Activated CD8-positive, alpha-beta memory T cell treated with anti-CD3 and anti-CD28 coated beads for 1 hour (primary cell): ENCODE data around the gene CHMP6.

Source experiments
- DNase-seq, 2 donors: peaks; one replicate each; pipeline ENCODE4 v3.0.0-alpha.2; 2020; ENCODE audit warnings: low read depth in 1 of 2; ENCODE audit errors: extremely low read depth in 1 of 2

CHMP6 gene

DNA sequence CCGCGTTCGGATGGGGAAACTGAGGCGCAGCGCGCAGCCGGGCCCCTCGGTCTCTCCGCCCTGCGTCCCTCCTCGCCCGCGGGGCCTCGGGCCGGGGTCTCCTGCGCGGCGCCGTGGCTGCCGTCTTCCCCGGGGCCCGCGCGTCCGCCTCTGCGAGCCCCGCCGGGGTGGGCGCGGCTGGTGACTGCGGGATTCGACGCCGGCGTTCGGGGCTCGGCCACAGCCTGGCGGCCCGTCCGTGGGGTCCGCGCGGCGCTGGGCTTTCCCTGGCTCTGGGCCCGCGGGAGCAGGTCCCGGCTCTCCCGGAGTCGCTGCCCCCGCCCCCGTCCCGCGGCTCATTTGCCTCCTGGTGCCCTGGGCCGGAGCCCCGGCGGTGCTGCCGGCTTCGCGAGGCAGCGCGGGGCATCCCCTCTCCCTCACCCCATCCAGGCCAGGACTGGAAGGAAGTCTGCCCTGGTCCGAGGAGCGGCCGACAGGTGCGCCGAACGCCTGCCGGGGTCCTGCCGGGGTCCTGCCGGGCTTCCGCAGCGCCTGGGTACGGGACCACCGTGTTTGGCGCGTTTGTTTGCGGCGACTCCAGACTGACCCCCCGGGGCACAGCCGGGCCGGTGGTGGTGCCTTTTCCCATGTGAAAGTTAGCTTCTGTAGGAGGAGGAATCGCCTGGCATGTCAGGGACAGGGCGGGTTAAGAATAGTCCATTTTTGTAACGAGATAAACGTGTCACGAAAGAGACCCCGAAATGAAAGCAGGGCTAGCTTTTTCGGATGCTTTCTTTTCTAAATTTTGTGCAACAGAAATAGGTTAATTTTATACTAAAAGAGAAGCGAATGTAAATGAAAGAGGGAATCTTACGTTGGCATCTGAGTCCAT is 671 bp downstream of the CHMP6 start:
- no peak for DNase-seq

DNA sequence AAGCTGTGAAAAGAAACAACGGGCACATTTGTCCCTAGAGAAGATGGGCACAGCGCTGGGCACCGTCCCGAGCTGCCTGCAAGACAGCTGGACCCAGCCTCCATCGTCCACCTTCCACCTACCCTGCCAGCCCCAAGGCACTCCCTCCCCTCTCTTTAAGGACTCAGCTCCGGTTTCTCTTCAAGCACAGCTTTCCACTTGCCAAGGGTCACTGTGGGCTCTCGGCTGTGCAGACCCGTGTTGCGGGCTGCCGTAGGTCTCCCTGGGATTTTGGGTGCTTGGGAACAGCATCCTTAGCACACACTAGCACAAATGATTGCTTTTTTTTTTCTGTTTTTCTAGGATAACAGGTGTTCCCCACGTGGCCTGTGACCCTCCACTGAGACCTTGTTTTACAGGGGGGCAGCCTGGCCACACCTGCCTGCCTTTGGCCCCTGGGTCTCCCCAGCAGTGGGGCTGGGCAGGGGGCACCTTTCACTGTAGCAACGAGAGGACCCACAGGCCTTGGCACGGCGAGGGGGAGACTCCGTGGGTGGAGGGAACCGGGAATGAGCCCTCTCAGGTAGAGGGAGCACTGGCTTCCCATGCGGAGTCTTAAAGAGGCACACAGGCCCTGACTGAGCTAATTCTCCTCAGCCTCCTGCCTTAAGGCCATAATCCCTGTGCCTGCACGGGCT is 1.4 kb downstream of the CHMP6 start:
- no peak for DNase-seq

- no peak for DNase-seq
These were observed 3.5 kb downstream of the CHMP6 start for GRCh38 chr17:80995131-80995530.

GRCh38 chr17:80996422-80997305 is 5.0 kb downstream of the CHMP6 start:
- no peak for DNase-seq

GRCh38 chr17:80997424-80998117 is 5.9 kb downstream of the CHMP6 start:
- DNase-seq, result no peak

- no peak for DNase-seq
These were observed 6.6 kb downstream of the CHMP6 start for GRCh38 chr17:80998118-80998747.

DNA sequence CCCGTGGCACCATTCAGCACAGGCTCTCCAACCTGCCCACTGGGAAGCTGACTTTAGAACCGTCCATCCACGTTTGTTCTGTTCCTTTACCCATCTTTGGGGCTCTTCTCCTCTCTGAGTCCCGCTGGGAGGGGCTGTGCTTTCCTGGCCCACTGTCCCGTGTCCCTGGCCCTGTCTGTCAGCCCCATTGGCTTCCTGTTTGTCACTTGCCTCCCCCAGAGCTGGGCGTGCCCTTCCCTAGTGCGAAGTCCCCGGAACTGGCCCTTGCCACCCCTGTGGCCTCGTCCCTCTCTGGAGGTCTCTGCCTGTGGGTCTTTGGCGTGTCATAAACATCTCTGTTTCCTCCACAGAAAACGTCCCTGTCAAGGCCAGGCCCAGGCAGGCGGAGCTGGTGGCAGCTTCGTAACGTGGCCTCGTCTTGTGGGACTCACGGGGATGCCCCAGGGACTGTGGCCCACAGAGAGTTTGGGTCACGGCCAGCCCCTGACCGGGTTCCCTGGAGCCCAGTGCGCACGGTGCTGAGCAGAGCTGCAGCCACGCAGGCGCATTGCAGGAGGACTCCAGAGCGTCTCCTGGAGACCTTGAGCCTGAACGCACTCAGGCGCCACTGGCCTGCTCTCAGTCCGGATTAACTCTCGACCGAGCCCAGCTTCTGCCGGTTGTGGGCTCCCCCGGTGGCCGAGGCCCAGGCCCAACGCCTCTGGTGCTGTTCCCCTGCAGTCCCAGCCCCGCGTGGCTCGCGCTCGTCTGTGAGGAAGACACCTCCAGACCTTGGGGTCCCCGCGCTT is 7.3 kb downstream of the CHMP6 start:
- no peak for DNase-seq

- DNase-seq, result no peak
These were observed 8.1 kb downstream of the CHMP6 start for GRCh38 chr17:80999536-81000333.

DNA sequence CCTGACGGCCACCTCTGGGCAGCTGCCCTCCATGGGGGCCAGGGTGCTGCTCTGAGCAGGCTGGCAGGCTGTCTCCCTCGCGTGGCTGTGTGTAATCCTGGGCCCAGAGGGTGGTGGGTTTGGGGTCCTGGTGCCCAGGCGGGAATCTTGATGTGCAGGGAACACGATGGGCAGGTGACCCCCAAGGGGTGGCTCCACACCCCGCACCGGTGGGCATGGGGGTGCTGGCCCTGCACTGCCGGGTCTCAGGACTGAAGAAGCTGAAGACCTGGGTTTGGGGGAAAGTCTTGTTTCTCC is 8.6 kb downstream of the CHMP6 start:
- no peak for DNase-seq

DNA sequence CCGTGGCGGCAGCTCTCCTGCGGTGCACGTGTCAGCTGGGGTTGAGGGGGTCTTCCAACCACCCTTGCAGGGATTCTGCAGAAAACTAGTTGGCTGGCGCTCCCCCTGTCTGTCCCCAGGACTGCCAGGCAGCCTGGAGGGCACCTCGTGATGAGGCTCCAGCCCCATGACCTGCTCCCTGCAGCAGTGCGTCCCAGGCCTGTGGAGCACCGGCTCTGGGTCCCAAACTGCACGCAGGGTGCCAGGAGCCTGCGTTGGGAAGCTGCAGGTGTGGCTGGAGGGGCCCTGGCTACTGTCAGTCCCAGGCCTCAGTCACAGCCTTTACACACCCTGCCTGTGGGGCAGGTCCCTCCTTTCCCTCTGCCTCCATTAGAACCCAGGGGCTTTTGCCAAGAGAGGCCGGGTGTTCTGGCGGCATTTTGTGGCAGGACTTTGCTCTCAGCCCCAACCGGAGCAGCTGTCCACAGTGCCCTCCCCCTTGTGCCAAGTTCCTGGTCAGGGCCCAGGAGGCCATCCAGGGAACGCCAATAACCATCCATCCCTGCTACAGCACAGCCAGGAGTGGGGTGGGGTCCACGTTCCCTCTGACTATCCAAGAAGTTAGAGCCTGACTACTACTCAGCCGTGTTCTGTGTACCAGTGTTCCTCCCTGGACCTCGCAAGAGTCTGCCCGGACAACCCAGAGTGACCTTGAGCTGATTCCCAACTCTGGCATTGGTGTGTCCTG is 9.2 kb downstream of the CHMP6 start:
- DNase-seq, result no peak

GRCh38 chr17:81002013-81002384 is 10.4 kb downstream of the CHMP6 start:
- no peak for DNase-seq

GRCh38 chr17:81002409-81003361 is 11.0 kb downstream of the CHMP6 start:
- DNase-seq, result no peak

DNA sequence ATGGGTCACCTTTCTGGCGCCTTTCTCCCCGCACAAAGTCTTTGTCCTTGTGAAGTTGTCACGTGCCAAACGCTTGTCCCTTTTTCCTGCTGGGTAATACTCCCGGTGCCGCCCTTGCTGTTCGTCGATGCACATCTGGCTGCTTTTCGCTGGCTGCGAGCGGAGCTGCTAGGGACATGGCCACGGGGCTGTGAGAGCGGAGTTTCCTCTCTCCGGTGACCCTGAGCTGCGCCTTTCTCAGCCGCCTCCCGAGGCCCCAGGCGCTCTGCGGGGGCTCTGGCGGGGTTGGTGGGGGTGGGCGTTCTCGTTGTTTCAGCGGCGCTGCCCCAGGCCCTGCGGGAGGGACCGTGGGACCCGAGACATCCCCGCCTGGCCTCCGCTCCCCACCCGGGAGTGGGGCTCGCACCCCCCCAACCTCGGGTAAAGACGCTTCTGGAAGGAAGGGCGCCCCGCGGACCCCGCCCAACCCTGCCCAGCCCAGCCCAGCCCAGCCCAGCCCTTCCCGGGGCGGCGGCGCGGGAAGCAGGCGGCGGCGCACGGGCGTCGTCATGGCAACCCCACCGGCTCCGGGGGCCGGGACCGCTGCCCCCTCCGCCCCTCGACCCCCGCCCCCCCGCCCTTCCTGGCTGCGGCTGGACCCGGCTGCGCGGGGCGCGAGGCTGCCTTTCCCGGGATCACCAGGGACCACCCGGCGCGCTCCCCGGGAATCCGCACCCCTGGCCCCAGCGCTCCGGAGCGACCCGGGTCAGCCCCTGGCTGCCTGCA is 12.3 kb downstream of the CHMP6 start:
- DNase-seq, result no peak

- DNase-seq, result no peak
These were observed 15.2 kb downstream of the CHMP6 start for GRCh38 chr17:81006891-81007290.

GRCh38 chr17:81008140-81008539 is 16.5 kb downstream of the CHMP6 start:
- DNase-seq, result no peak

DNA sequence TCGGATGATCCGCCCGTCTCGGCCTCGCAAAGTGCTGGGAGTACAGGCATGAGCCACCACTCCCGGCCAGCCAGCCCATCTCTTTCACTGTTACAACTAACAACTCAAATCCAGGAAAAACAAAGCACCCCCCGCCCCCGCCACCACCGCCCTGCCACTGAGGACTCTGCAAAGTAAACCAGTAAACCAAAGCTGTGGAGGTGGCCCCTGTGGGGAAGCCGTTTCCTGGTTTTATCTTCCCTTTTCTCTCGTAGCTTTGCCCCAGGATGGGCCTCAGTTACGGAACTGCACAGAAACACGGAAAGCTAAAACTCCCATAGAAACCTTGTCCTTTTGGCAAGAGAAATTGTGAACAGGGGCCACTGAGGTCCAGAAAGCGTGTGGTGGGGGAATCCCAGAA is 17.5 kb downstream of the CHMP6 start:
- no peak for DNase-seq
